Adrenal gland (tissue), 5 donors: ENCODE results near the gene TMEM115.

Experiments used
- POLR2A ChIP-seq, 2 donors: fragments of 450-650 bp; IDR thresholded peaks; one replicate each; pipeline ENCODE4 v1.6.1; 2017; ENCODE audit warnings: antibody characterized with exemption in 2 of 2, mild to moderate bottlenecking in 2 of 2, moderate library complexity in 1 of 2
- TF ChIP-seq, protein P1 (sequence below), 6 experiments: fragments of 450-650 bp in 4 of 6; fragments of 200-600 bp in 2 of 6; sonication (generic) in 1 of 6; IDR thresholded peaks; 1 replicate in 5 of 6; 2 replicates in 1 of 6; pipeline versions ENCODE4 v1.5.1 to v1.8.0; 2016 to 2021; ENCODE audit warnings: antibody characterized with exemption in 6 of 6, mild to moderate bottlenecking in 2 of 6, moderate library complexity in 1 of 6
- donor health status: DM: no; HTN: no; CAD: no.

DNA sequence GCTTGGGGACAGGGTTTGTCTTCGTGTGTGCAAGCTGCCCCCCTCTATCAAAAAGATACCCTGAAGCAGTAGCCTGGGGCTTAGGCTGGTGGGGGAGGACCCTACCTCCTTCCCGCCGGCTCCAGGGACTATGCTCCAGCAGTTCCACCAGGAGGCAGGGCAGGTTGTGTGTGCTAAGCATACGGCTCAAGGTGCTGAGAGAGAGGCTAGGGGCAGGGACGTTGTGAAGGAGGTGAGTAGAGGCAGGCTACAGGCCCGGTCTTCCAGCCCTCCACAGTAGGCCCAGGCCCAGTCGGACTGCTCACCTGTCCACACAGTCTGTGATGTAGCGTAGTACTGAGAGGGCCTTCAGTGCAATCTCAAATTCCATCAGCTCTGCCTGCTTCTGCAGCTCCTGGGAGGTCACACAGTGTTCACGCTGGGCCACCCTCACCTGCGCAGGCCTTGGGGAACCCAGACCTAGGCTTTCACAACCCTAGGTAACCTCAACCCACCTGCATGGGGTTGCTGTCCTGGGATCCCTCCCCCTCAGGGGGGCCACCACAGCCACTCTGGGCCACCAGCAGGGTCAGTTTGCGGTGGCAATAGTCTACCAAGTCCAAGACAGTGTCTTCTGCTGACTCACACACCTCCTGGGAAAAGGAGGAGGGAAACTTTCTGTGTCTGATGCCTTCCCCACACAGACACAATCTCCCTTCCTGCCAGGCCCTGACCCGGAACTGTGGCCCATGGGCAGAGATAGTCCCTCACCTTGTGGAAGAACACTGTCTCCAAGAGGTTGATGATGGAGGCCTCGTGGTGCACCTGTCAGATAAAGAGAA, 16.3 kb downstream of the TMEM115 start:
- TF ChIP-seq, protein P1, sequence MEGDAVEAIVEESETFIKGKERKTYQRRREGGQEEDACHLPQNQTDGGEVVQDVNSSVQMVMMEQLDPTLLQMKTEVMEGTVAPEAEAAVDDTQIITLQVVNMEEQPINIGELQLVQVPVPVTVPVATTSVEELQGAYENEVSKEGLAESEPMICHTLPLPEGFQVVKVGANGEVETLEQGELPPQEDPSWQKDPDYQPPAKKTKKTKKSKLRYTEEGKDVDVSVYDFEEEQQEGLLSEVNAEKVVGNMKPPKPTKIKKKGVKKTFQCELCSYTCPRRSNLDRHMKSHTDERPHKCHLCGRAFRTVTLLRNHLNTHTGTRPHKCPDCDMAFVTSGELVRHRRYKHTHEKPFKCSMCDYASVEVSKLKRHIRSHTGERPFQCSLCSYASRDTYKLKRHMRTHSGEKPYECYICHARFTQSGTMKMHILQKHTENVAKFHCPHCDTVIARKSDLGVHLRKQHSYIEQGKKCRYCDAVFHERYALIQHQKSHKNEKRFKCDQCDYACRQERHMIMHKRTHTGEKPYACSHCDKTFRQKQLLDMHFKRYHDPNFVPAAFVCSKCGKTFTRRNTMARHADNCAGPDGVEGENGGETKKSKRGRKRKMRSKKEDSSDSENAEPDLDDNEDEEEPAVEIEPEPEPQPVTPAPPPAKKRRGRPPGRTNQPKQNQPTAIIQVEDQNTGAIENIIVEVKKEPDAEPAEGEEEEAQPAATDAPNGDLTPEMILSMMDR (IDR thresholded peaks at IDR 0.05), result no peak
- TF ChIP-seq POLR2A (IDR thresholded peaks at IDR 0.05), result no peak
